HT1080 (cell line): ENCODE measurements around the gene DEFB116. TPM values are rescaled to one million over a fixed set of nuclear protein-coding genes. Genes with fewer than 3 reads are reported as not detected.
"Not testable (repeated sequence)": the region's sequence is repeated elsewhere in the genome, so short reads cannot be mapped to it uniquely, and the experiment has no call there.

Experiments
- DNase-seq: peaks from one replicate; pipeline ENCODE4 v3.0.0-alpha.2; 2015; ENCODE audit warnings: low read depth
- polyA plus RNA-seq, 2 experiments: library from polyadenylated mRNA; depleted of rRNA; stranded (reverse); fragments of >200 nt; gene quantifications; 2 replicates each; pipeline ENCODE4 v1.2.3, GENCODE V29; 2015
- small RNA-seq: library from RNA; depleted of rRNA; stranded (forward); fragments of <200 nt; gene quantifications from one replicate; pipeline ENCODE3, GENCODE V24; 2014
- total RNA-seq: library from RNA; depleted of rRNA; stranded (reverse); fragments of >200 nt; shearing (Covaris generic); gene quantifications from 2 replicates; pipeline ENCODE4 v1.2.3, GENCODE V29; 2014; rRNA removed

DEFB116 gene
- not detected in 2 replicates for total RNA-seq
- polyA plus RNA-seq (2015; cell fraction: cytosol; rRNA removed), result not detected in 2 replicates
- polyA plus RNA-seq (2015; cell fraction: nucleus; rRNA removed), result not detected in 2 replicates

DNA sequence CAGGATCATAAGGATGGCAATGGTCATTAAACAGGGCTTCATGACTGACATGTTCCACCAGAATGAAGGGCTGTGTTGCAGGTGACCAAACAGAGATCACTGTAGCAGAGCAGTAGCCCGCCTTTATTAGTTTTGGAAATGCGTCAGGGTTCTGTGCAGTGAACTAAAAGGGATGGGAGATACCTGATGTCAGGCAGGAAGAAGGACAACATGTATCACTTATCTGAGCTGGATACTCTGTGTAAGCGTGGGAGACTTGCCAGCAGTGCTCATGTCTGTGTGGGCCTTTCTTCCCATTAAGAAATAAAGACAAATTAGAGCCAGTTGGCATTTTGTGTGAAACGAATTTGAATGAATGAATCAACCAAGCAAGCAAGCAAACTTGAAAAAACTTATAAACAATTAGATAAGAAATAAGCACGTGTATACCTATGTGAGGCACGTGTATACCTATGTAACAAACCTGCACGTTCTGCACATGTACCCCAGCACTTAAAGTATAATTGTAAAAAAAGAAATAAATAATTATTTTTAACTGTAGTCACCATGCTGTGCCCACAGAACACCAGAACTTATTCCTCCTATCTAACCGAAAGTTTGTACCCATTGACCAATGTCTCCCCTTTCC is at the start of gene DEFB116:
Gene DEFB116 (minus strand): TSS at position 51 of the 628 bp plus-strand sequence. CDS start 0 bp downstream, at position 51.
- no peak for DNase-seq

DNA sequence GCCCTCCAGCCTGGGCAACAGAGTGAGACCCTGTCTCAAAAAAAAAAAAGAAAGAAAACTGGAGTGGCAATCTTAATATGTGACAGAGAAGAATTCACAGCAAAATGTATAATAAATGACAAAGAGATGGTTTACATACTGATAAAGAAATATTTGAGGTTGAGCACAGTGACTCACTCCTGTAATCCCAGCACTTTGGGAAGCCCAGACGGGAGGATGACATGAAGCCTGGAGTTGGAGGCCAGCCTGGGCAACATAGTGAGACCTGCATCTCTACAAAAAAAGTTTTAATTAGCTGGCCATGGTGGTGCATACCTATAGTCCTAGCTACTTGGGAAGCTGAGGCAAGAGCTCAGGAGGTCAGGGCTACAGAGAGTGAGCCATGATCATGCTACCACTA is 47.6 kb upstream of the DEFB116 start:
- DNase-seq, result no peak

GRCh38 chr20:31341470-31341869 is 33.1 kb upstream of the DEFB116 start:
- DNase-seq, result no peak

- no peak for DNase-seq
Measured at GRCh38 chr20:31330893-31331292, 22.5 kb upstream of the DEFB116 start.

DNA sequence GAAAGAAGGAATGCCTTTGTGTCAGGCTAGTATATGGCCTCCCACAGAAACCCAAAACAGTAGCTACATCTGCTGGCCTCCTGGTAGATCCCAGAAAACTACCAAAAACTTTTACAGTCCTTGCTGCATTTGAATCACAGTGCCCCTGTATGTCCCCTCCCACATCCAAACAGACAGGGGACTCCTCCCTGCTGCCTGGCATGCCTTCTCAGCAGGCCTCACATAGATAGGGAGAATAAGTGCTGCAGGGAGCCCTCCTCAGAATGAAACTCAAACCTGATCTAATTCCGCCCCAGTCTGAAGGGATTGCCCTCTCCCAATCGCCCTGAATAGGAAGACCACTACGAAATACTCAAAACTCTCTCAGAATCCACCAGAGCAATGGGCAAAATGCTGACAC is 14.1 kb upstream of the DEFB116 start:
- no peak for DNase-seq

DNA sequence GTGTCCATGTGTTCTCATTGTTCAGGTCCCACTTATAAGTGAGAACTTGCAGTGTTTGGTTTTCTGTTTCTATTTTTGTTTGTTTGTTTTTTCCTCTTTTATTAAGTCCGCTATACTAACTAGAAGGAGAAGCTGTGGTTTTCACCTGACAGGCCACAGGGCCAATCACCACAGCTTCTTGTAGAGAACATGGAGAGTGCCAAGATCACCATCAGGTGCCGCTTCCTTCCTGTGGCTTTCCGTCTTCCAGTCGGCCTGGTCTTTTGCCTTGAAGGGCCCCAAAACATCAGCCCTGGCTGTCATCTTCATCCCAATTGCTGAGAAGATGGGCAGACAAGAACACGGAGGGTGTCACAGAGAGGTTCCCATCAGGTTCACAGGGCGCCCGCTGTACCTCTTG is 23.4 kb downstream of the DEFB116 start:
- not testable (repeated sequence) for DNase-seq

- no peak for DNase-seq
Measured at GRCh38 chr20:31278178-31278577, 30.2 kb downstream of the DEFB116 start.

GRCh38 chr20:31274441-31274840 is 33.9 kb downstream of the DEFB116 start:
- DNase-seq, result no peak

DNA sequence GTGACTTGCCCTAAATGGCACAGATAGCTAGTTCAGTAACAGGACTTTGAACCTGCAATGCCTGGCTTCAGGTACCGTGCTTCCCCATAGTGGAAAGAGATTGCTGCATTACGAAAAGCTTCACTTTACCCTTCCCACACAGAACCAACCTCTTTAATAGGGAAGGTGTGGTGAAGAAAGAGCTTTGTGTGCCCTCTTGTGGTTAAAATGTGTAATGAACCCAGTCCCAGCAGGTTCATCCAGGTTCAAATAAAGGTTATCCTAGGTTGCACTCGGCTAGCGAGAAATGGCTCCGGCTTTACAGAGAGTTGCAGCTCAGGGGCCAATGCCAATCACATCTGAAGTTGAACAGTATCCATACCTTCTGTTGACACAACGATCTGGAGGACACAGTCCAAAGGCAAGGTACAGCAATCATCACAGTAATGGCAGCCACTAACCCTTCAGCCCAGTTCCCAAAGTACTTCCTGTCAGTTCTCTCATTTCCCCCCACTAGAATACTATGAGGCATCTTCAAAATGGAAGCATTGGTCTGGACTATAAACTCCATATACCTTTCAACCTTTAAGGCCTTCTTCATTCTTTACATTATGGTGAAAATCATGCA is 48.0 kb downstream of the DEFB116 start:
- DNase-seq, result peak; percentile 52

DNA sequence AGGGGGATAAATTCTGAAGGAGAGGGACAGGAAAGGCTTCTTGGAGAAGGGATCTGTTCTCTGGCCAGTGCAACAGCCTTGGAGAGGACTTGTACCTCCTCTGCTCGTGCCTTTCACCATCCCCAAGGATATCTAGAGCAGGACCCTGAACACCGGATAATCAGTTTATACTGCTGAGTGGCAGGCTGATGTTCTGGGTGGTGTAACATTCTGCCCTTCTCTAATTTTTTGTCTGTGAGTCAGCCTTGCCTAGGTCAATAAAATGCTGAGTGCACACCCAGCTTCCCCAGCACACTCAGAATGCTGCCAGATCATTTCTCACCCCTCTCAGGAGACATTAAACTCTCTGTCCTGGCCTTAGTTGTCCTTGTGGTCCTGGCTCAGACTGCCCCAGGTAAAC is 51.0 kb downstream of the DEFB116 start, which contains the start of gene DEFB115:
Gene DEFB115 (plus strand): TSS at position 301 of the 400 bp plus-strand sequence. CDS start 0 bp downstream, at position 301.
- DNase-seq, result no peak

DNA sequence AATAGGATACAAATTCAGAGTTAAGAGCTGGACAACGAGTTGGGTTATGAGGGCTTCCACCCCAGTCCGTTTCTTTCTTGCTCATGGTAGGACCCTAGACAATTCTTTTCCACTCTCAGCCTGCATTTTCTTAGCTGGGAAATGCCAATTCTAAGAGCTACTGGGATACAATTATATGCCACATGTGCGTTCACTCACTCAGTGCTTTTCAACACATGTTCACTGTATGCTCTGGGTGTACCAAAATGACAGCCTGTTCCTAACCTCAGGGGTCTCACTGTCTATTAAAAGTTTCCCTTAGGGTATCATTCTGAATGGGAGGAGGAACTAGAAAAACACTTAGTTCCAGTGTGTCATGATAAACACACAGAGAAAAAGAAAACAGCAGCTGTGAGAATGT is 51.4 kb downstream of the DEFB116 start:
- no peak for DNase-seq

Small RNA genes lying within 50 kb of the gene (small RNA-seq; reads per million reads assigned to genes)
- not detected for gene RNA5SP480

Other genes starting within 250 kb of the DEFB116 start
- gene DEFB115, start 50.9 kb downstream of the DEFB116 start, total RNA-seq, result not detected in 2 replicates
- not detected in 2 replicates for gene DEFB118, start 60.0 kb upstream of the DEFB116 start, total RNA-seq
- not detected in 2 replicates for gene DEFB119, start 82.0 kb upstream of the DEFB116 start, total RNA-seq
- not detected in 2 replicates for gene DEFB121, start 97.6 kb upstream of the DEFB116 start, total RNA-seq
- gene DEFB123, start 132.0 kb upstream of the DEFB116 start, total RNA-seq, result not detected in 2 replicates
- not detected in 2 replicates for gene DEFB124, start 166.5 kb upstream of the DEFB116 start, total RNA-seq
- not detected in 2 replicates for gene REM1, start 166.7 kb upstream of the DEFB116 start, total RNA-seq
- 64.3 and 83.5 TPM in 2 replicates for gene HM13, start 205.9 kb upstream of the DEFB116 start, total RNA-seq